Measurements from ENCODE around the gene POMT2.

The POMT2 gene

GRCh38 chr14:77245820-77246219 lies 74.9 kb downstream of the POMT2 start:
- DNase-seq (ENCODE audit: extremely low read depth in 1 of 2, low read depth in 1 of 2): no peak

GRCh38 chr14:77243853-77244252 lies 76.8 kb downstream of the POMT2 start:
- DNase-seq (ENCODE audit: extremely low read depth in 1 of 2, low read depth in 1 of 2): no peak

- no peak for DNase-seq (ENCODE audit: extremely low read depth in 1 of 2, low read depth in 1 of 2)
Observed at GRCh38 chr14:77242752-77243151, 77.9 kb downstream of the POMT2 start.

GRCh38 chr14:77241955-77242354 lies 78.7 kb downstream of the POMT2 start:
- DNase-seq (ENCODE audit: extremely low read depth in 1 of 2, low read depth in 1 of 2): no peak

- DNase-seq (ENCODE audit: extremely low read depth in 1 of 2, low read depth in 1 of 2): no peak
Observed at GRCh38 chr14:77240336-77240915, 80.3 kb downstream of the POMT2 start.

- DNase-seq (ENCODE audit: extremely low read depth in 1 of 2, low read depth in 1 of 2): no peak
Observed at GRCh38 chr14:77239412-77239811, 81.3 kb downstream of the POMT2 start.

GRCh38 chr14:77238996-77239395 lies 81.7 kb downstream of the POMT2 start:
- DNase-seq (ENCODE audit: extremely low read depth in 1 of 2, low read depth in 1 of 2): no peak

GRCh38 chr14:77238356-77238755 lies 82.3 kb downstream of the POMT2 start:
- DNase-seq (ENCODE audit: extremely low read depth in 1 of 2, low read depth in 1 of 2): no peak

DNA sequence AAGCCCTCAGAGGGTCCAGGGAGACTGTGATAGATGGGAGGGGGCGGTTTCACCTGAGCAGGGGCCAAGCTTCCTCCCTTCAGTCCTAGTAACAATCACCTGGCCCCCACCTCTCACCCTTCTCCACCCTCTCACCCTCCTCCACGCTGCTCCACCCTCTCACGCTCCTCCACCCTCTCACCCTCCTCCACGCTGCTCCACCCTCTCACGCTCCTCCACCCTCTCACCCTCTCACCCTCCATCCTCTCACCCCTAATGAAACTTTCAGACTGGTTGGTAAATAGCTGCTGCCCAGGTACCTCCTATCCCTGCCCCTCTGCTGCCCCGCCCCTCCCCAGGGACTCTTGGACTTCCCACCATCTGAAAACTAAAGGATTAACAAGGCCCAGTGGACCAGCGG lies 83.9 kb downstream of the POMT2 start:
- no peak for DNase-seq (ENCODE audit: extremely low read depth in 1 of 2, low read depth in 1 of 2)

- DNase-seq (ENCODE audit: extremely low read depth in 1 of 2, low read depth in 1 of 2): no peak
Observed at GRCh38 chr14:77231721-77232120, 89.0 kb downstream of the POMT2 start.

- no peak for DNase-seq (ENCODE audit: extremely low read depth in 1 of 2, low read depth in 1 of 2)
Observed at GRCh38 chr14:77230914-77231313, 89.8 kb downstream of the POMT2 start.

DNA sequence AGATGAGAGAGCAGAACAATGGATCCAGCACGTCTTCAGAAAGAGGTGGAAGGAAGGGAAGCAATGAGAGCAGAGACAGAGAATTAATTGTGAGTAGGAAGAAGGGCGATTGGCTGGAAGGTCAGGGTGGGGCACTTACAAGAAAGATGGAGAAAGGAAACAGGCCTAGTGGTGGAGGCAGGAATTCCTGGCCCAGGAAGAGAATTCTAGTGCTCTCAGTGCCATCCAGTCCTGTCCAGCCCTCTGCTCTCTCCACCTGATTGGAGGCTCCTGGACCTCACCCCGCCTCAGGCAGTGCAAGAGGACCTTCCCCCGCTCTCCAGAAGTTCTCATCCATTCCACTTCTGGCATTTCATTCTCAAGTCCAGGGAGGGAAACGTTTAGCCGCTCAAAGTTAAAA lies 92.6 kb downstream of the POMT2 start:
- DNase-seq (ENCODE audit: extremely low read depth in 1 of 2, low read depth in 1 of 2): no peak

DNA sequence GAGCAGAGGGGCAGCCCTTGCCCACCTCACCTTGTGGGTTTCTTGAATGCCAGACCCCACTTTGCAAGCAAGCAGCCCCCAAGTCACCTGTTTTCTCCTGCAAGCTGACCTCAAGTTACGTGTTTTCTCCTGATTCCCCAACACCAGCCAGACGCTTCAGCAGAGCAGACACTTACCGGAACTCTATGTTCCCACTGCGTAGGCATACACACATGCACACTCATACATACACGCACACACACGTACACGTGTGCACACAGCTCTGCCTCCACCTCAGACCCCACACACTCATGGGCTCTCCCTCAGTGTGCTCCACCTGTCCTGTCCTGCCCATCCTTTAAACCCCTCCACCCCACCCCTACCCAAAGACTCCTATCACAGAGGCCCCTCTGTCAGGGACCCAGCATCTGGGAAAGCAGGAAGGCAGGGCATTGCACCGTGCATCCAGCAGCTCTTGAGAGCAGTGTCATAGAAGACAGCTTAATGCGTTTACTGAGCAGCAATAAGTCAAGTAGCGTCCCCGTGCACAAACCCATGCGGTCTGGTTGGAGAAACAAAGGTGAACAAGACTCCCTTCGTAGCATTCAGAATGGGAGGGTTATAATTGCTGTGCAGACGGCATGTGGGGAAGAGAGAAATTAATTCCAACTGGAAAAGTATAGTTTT lies 94.7 kb downstream of the POMT2 start:
- no peak for DNase-seq (ENCODE audit: extremely low read depth in 1 of 2, low read depth in 1 of 2)

DNA sequence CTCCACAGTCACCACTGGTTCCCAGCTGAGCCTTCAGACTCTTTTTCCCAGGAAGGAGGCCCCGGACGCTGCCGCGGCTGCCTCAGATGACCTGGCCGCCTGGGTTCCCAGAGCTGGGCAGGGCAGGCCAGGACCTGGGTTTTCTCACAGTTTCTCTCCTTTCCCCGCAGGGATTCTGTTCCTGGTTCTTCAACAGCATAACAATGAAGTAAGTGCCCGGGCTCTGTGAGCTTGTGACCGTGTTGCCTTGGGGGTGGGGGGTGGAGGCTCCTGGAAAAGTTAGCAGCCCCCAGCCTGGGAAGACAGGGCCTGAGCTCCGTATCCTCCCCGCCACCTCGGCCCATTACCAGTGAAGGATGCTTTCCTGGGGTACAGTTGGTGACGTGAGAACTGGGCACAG lies 95.4 kb downstream of the POMT2 start:
- DNase-seq (ENCODE audit: extremely low read depth in 1 of 2, low read depth in 1 of 2): no peak

Data from stimulated activated CD8-positive, alpha-beta memory T cell treated with anti-CD3 and anti-CD28 coated beads, Interleukin-7, amount 100 ng/mL, for 48 hours (primary cell).